ENCODE data around the gene CDC20B. TPM values are rescaled to one million over a fixed set of nuclear protein-coding genes. Genes with fewer than 3 reads are reported as not detected.

Gene CDC20B
- total RNA-seq, 4 donors from 2014 or later = not detected

GRCh38 chr5:55218967-55219366 is 46.0 kb upstream of the CDC20B start:
- H3K4me1 ChIP-seq = peaks cover 0 to 32% (median 8%) of the 10 kb centered on the region in 3 donors
- no peak overlapping the region for H3K27ac ChIP-seq
- intact Hi-C loops (cut with DNase I) = no loop called here
- H3K9me3 ChIP-seq = no peaks in the 10 kb centered on the region
- WGBS, 2 donors = 24 to 26% methylated on average over 3 to 4 of the region's 4 CpGs
- no peak for TF ChIP-seq POLR2A (IDR thresholded peaks at IDR 0.05)
- TF ChIP-seq CTCF (IDR thresholded peaks at IDR 0.05) = no peak
- H3K27me3 ChIP-seq = peaks cover 0 to 64% (median 25%) of the 10 kb centered on the region in 4 donors
- H3K4me3 ChIP-seq = no peak overlapping the region
- H3K36me3 ChIP-seq = no peaks in the 10 kb centered on the region
- DNase-seq = no peak

- H3K9me3 ChIP-seq = no peaks in the 10 kb centered on the region
- no peaks in the 10 kb centered on the region for H3K4me1 ChIP-seq
- TF ChIP-seq POLR2A (IDR thresholded peaks at IDR 0.05) (no peak), CTCF (IDR thresholded peaks at IDR 0.05) (no peak)
- no peak overlapping the region for H3K27ac ChIP-seq
- DNase-seq = no peak
- H3K27me3 ChIP-seq = peaks cover 0 to 11% (median 0%) of the 10 kb centered on the region in 4 donors
- H3K4me3 ChIP-seq = no peak overlapping the region
- WGBS, 2 donors = 44 to 70% methylated on average over 2 of the region's 2 CpGs
- no peaks in the 10 kb centered on the region for H3K36me3 ChIP-seq
- intact Hi-C loops (cut with DNase I) = no loop called here
Observed at GRCh38 chr5:55211184-55211874, 38.4 kb upstream of the CDC20B start.

GRCh38 chr5:55205001-55205400 is 32.0 kb upstream of the CDC20B start:
- Histone ChIP-seq H3K4me1 (no peaks in the 10 kb centered on the region), H3K27ac (no peak overlapping the region), H3K4me3 (no peak overlapping the region), H3K27me3 (peaks cover 0 to 39% (median 0%) of the 10 kb centered on the region in 4 donors), H3K36me3 (no peaks in the 10 kb centered on the region), H3K9me3 (no peaks in the 10 kb centered on the region)
- WGBS, 2 donors = 28 to 39% methylated on average over 2 of the region's 2 CpGs
- DNase-seq = no peak
- intact Hi-C loops (cut with DNase I) = no loop called here
- no peak for TF ChIP-seq CTCF (IDR thresholded peaks at IDR 0.05)
- TF ChIP-seq POLR2A (IDR thresholded peaks at IDR 0.05) = no peak

GRCh38 chr5:55191165-55191564 is 18.2 kb upstream of the CDC20B start:
- peaks cover 0 to 92% (median 0%) of the 10 kb centered on the region in 4 donors for H3K27me3 ChIP-seq
- DNase-seq = no peak

More at GRCh38 chr5:55191165-55191564, 18.2 kb upstream of the CDC20B start:
- H3K4me3 ChIP-seq = no peak overlapping the region
- no peaks in the 10 kb centered on the region for H3K36me3 ChIP-seq
- no peaks in the 10 kb centered on the region for H3K9me3 ChIP-seq
- H3K27ac ChIP-seq = no peak overlapping the region
- intact Hi-C loops (cut with DNase I) = no loop called here
- H3K4me1 ChIP-seq = no peaks in the 10 kb centered on the region
- WGBS, 2 donors = 48 to 54% methylated on average over 2 of the region's 2 CpGs
- no peak for TF ChIP-seq POLR2A (IDR thresholded peaks at IDR 0.05)
- no peak for TF ChIP-seq CTCF (IDR thresholded peaks at IDR 0.05)
